HL-60 (cell line): ENCODE data around the gene CASP3.

Experiments
- CTCF ChIP-seq: IDR thresholded peaks from one replicate; pipeline ENCODE4 v1.5.1; 2011; ENCODE audit warnings: low read length, control low read depth, inconsistent platforms; ENCODE audit not compliant: insufficient read depth
- REST ChIP-seq: IDR thresholded peaks from 2 replicates; pipeline ENCODE4 v1.6.1; 2012; ENCODE audit warnings: low read depth; ENCODE audit not compliant: insufficient replicate concordance

- no peak for TF ChIP-seq CTCF
- TF ChIP-seq REST = no peak
Observed at GRCh38 chr4:184681916-184682315, 32.7 kb upstream of the CASP3 start.
